G401 (cell line): ENCODE measurements around the gene PDE4B. TPM values are rescaled to one million over a fixed set of nuclear protein-coding genes. Genes with fewer than 3 reads are reported as not detected.

Experiments
- DNase-seq: peaks from one replicate; pipeline ENCODE4 v3.0.0-alpha.2; 2015; ENCODE audit warnings: low spot score
- in situ Hi-C: cut with HindIII; loops from 2 replicates; pipeline ENCODE4 v1.10.0; 2016; ENCODE audit warnings: low sequenced_read_pairs, mixed read lengths
- total RNA-seq: library from RNA; depleted of rRNA; stranded (reverse); fragments of >200 nt; shearing (Covaris generic); gene quantifications from 2 replicates; pipeline ENCODE4 v1.2.3, GENCODE V29; 2014

Gene PDE4B
- total RNA-seq, 1 experiment from 2014 or later, result not detected

DNA sequence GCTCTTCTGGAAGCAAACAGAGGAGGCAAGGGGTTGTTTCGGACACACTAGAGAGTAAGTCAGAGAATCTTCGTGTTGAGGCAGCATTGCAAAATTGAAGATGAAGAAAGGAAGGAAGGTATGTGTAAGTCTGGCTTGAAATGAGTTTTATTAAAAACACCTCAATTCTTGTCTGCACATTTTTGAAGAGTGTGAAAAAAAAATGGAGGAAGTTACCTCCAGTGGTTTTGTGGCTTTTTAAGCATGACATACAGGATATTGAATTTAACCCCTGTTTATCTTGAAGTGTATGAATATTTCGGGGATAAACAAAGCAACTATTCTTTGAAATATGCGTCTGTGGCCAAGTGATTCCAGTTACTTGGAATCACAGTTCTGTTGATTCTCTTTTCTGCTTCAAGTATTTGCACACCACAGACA, 538.0 kb downstream of the PDE4B start:
- in situ Hi-C loops, result no loop called here

GRCh38 chr1:66331658-66332547, 539.2 kb downstream of the PDE4B start:
- no peak for DNase-seq
- in situ Hi-C loops, result no loop called here

More for the DNA sequence above, 538.0 kb downstream of the PDE4B start:
- no peak for DNase-seq

GRCh38 chr1:66332548-66332901, 539.8 kb downstream of the PDE4B start:
- no peak for DNase-seq
- in situ Hi-C loops, result no loop called here

DNA sequence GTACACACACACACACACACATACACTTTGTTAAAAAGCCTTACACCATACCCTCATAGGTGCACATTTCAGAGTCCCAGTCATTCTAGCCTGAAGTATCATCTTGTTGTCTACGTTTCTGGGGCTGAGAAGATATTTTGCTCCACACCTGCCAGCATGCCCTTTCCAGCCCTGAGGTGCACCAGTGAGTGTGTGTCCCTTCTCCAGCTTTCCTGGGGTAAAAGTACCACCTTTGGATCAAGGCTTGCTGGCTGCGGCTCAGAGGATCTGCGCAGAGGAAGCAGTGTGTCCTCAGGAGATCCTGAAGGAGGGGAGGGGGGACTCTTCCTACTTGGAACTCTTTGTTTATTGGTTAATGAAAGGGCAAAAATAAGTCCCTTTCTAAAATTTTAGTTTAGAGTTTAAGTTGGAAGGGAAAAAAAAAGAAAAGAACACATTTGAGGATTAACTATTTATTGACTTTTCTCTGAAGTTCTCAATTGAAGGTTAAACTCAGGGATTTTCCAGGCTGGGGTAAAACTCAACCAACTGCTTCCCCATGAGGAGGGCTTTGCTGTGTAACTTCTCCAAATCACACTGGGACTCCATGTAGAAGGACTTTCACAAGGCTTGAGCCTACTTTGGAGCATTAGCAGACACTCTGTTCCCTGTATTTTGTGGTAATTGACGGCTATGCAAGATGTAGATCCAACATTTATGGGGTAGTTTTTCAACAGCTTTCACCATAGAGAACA, 540.9 kb downstream of the PDE4B start:
- in situ Hi-C loops, result no loop called here
- no peak for DNase-seq

- no peak for DNase-seq
- in situ Hi-C loops, result no loop called here
Measured at GRCh38 chr1:66334318-66334717, 541.6 kb downstream of the PDE4B start.

- no peak for DNase-seq
- in situ Hi-C loops, result no loop called here
Measured at GRCh38 chr1:66335125-66335524, 542.4 kb downstream of the PDE4B start.

GRCh38 chr1:66335859-66336640, 543.4 kb downstream of the PDE4B start:
- in situ Hi-C loops, result no loop called here
- DNase-seq, result no peak

GRCh38 chr1:66336641-66336990, 543.9 kb downstream of the PDE4B start:
- no peak for DNase-seq
- in situ Hi-C loops, result no loop called here

DNA sequence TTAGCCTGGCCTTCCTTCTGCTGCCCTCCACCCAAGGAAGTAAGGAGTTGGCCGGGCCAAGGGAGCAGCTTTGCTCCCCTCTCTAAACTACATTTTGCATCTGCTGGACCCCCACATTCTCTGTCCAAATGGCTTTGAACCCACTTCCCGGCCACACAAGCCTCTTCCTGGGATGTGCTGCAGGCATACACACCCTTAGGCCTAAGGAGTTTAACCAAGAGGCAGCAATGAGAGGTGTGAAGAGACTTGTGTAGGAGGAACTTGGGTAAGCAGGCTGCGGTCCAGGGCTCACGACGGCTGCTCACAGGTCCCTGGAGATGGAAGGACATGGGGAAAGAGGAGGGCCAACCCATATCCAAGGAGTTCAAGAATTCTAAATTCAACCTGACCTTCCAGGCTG, 544.6 kb downstream of the PDE4B start:
- DNase-seq, result no peak
- in situ Hi-C loops, result no loop called here

GRCh38 chr1:66339944-66340343, 547.2 kb downstream of the PDE4B start:
- DNase-seq, result no peak
- in situ Hi-C loops, result no loop called here

DNA sequence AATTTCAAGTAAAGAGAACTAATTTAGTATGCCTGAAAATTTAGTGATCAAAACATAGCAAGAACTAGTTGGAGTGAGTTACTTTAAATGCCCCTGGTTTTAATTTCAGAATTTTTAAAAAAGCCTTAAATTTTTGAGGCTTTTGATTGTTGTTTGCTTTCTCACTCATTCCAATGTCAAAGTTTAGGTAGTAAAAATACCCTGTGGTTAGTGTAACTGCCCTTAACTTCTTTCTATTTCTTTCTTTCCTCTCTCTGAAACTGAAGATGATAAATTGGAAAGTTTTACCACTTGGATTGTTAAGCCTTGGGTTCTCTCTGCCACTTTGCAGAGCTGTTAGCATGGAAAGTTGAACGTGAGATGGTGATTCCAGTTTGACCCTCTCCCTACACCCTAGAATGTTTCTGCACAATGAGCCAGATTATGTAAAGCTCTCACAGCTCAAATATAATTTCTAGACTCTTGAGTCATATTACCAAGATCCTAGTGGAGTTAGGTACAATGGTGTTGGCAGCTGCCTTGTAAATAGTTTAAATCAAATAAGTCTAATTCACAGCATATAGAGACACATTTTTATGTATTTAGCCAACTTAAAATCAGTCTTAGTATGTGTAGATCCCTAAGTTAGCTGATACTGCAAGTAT, 548.9 kb downstream of the PDE4B start:
- DNase-seq, result no peak
- in situ Hi-C loops, result no loop called here

GRCh38 chr1:66342707-66343106, 550.0 kb downstream of the PDE4B start:
- in situ Hi-C loops, result no loop called here
- DNase-seq, result no peak

DNA sequence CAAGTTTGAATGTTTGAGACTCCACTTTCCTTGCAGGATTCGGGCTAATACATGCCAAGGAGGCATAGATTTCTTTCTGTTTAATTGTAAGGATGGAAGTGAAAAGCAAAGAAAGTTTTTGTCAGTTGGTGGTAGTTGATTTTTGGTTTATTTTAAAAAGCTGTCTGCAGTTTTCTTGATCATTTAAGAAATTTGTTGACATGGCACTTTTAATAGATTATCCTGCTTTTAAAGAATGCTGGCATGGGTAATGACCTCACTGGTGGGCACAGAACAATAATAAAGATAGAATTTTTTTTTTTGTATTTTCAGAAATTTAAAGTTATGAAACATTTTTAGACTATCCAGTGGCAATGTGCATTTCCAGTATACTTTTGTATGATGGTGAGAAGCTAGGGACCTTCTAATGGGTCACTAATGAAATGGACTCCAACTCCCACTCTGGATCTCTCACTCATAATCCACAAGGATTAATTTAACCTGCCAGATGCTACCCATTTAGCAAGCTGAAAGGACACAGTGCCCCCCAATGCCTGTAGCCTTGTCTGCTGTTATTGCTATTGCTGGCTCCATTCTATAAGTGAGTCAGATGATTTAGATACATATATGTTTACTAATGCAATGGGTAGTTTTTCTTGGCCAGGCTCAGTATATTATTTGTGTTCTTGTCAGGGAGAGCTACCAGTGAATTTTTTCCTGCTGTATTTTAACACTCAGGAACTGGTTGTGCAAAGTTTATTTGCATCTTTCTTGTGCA, 551.1 kb downstream of the PDE4B start:
- in situ Hi-C loops, result no loop called here
- no peak for DNase-seq

DNA sequence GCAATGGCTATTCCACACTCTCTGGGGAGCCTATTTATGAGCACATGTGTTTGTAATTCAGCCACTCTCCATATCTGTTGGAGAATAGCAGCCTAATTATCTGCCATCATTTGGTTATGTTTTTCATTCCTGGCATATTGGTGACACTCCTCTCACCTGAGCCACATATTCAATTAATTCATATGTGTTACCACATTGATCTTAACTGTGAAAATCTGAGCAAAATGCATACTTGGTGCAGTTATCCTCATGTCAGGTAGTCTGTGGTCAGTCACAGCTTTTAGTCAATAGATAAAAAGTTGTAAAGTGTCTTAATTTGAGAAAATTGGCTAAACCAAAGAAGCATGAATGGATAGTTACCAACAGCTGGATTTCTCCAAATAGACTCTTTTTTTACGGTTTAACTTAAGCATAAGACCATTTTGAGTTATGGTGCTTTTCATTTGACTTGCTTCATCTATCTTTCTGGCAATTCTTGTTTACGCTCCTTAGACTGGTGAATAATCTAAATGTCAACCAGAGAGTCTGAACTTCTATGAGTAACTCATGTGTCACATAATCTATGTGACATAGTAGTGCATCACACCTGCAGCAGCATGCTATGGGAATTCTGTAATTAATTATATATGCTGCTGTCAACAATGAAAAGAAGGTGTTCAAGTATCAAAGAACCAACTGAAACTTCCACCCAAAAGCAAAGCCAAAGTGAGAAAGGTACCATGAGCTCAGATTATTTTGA, 553.5 kb downstream of the PDE4B start:
- in situ Hi-C loops, result no loop called here
- DNase-seq, result no peak

DNA sequence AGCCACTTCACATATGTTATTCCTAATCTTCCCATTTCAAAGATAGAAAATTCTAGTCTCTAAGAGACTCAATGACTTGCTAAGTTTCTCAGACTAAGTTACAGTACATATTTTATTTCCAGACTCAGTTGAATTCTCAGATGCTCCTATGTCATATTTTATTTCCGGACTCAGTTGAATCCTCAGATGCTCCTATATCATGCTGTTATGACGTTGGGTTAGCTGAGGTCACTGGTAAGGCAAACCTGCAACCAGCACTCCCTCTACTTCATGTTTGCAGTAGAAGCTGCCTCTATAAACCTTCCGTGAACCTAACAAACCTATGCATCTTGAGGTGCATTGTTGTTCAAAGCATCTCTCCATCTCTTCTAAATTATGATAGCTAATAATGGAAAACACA, 554.2 kb downstream of the PDE4B start:
- in situ Hi-C loops, result no loop called here

GRCh38 chr1:66348776-66349175, 556.1 kb downstream of the PDE4B start:
- in situ Hi-C loops, result no loop called here
- no peak for DNase-seq

More for the DNA sequence above, 554.2 kb downstream of the PDE4B start:
- DNase-seq, result no peak

DNA sequence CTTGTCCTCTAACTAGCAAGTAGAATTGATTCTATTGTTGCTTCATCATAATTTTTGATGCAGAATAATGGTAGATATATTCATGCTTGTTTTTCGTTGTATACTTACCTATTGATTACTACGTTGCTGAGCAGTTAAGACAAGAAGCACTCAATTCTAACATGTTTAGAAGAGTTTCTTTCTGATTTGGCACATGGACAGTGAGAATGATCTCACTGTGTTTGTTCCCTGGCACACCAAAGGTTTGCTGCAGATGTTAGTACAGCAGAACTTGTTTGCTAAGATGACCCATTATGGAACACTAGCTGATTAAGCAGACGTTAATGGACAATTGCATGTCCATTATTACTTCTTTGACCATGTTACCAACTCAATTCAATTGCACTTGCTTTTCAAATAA, 556.5 kb downstream of the PDE4B start:
- in situ Hi-C loops, result no loop called here

GRCh38 chr1:66350001-66350547, 557.4 kb downstream of the PDE4B start:
- in situ Hi-C loops, result no loop called here
- no peak for DNase-seq

More for the DNA sequence above, 556.5 kb downstream of the PDE4B start:
- no peak for DNase-seq
